ENCODE data around the gene GLT1D1.

The GLT1D1 gene

DNA sequence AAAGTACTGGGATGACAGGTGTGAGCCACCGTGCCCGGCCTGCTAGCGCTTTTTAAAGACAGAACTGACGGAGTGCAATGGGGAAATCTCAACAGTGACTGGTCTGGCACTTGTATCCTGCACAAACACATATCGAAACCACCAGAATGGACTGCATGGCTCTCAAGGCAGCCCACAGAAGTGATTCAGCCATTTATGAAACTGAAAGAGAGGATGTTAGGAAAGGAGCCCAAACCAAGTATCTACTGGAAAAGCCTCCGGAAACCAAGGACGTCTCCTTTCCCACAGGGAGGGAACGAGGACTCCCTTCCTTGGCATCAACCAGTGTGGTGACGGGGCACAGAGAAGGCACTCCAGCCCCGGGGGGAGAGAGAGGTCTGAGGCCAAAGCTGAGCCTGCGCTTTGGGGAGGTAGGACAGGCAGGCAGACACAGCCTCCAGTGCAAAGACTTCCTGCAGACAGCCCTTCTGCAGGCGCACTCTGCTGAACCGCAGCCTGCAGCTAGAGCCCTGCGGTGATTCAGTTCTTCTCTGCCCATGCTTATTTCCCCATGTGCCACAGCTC lies 46.0 kb upstream of the GLT1D1 start:
- TF ChIP-seq SIN3A (IDR thresholded peaks at IDR 0.05; ENCODE audit: borderline replicate concordance, insufficient read depth, low read length) (no peak), TAF1 (IDR thresholded peaks at IDR 0.05; ENCODE audit: borderline replicate concordance, insufficient read depth, low read length) (no peak), POLR2AphosphoS5 (IDR thresholded peaks at IDR 0.05; ENCODE audit: low read depth, low read length) (no peak), FOXP2 (optimal IDR thresholded peaks at IDR 0.05; ENCODE audit: borderline replicate concordance, extremely low read depth, extremely low read length, insufficient read depth) (no peak)
- TF ChIP-seq, protein P1, sequence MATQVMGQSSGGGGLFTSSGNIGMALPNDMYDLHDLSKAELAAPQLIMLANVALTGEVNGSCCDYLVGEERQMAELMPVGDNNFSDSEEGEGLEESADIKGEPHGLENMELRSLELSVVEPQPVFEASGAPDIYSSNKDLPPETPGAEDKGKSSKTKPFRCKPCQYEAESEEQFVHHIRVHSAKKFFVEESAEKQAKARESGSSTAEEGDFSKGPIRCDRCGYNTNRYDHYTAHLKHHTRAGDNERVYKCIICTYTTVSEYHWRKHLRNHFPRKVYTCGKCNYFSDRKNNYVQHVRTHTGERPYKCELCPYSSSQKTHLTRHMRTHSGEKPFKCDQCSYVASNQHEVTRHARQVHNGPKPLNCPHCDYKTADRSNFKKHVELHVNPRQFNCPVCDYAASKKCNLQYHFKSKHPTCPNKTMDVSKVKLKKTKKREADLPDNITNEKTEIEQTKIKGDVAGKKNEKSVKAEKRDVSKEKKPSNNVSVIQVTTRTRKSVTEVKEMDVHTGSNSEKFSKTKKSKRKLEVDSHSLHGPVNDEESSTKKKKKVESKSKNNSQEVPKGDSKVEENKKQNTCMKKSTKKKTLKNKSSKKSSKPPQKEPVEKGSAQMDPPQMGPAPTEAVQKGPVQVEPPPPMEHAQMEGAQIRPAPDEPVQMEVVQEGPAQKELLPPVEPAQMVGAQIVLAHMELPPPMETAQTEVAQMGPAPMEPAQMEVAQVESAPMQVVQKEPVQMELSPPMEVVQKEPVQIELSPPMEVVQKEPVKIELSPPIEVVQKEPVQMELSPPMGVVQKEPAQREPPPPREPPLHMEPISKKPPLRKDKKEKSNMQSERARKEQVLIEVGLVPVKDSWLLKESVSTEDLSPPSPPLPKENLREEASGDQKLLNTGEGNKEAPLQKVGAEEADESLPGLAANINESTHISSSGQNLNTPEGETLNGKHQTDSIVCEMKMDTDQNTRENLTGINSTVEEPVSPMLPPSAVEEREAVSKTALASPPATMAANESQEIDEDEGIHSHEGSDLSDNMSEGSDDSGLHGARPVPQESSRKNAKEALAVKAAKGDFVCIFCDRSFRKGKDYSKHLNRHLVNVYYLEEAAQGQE (IDR thresholded peaks at IDR 0.05; ENCODE audit: insufficient read depth in 1 of 2, low read depth in 2 of 2, low read length in 2 of 2) = no peak

DNA sequence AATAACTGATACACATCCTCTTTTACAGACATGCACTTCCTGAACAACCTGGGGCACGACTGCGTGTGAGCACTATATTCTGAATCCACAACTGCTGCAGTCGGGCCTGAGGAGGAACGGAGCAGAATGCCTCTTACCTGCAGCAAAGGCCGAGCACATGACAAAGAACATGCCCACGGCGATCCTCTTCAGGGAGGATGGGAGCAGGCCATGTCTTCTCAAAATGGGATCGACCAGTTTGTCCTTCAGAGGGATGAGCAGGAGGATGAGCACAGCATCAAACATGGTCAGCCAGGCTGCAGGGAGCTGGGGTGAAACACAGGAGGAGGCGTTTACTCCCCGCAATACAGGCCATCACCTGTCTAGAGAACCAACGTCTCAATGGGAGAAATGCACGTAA lies 44.6 kb upstream of the GLT1D1 start:
- no peak for TF ChIP-seq POLR2AphosphoS5 (IDR thresholded peaks at IDR 0.05; ENCODE audit: low read depth, low read length)
- TF ChIP-seq SIN3A (IDR thresholded peaks at IDR 0.05; ENCODE audit: borderline replicate concordance, insufficient read depth, low read length) = no peak
- no peak for TF ChIP-seq FOXP2 (optimal IDR thresholded peaks at IDR 0.05; ENCODE audit: borderline replicate concordance, extremely low read depth, extremely low read length, insufficient read depth)
- TF ChIP-seq, protein P1 (IDR thresholded peaks at IDR 0.05; ENCODE audit: insufficient read depth in 1 of 2, low read depth in 2 of 2, low read length in 2 of 2) = no peak

GRCh38 chr12:128810182-128811127 lies 42.8 kb upstream of the GLT1D1 start:
- TF ChIP-seq FOXP2 (optimal IDR thresholded peaks at IDR 0.05; ENCODE audit: borderline replicate concordance, extremely low read depth, extremely low read length, insufficient read depth) = no peak

- TF ChIP-seq POLR2AphosphoS5 (IDR thresholded peaks at IDR 0.05; ENCODE audit: low read depth, low read length) = no peak
- TF ChIP-seq, protein P1 (IDR thresholded peaks at IDR 0.05; ENCODE audit: insufficient read depth in 1 of 2, low read depth in 2 of 2, low read length in 2 of 2) = no peak
- TF ChIP-seq FOXP2 (optimal IDR thresholded peaks at IDR 0.05; ENCODE audit: borderline replicate concordance, extremely low read depth, extremely low read length, insufficient read depth) = no peak
- TF ChIP-seq SIN3A (IDR thresholded peaks at IDR 0.05; ENCODE audit: borderline replicate concordance, insufficient read depth, low read length) = no peak
- no peak for TF ChIP-seq TAF1 (IDR thresholded peaks at IDR 0.05; ENCODE audit: borderline replicate concordance, insufficient read depth, low read length)
Observed at GRCh38 chr12:128811806-128812205, 41.5 kb upstream of the GLT1D1 start.

- TF ChIP-seq TAF1 (IDR thresholded peaks at IDR 0.05; ENCODE audit: borderline replicate concordance, insufficient read depth, low read length) (no peak), POLR2AphosphoS5 (IDR thresholded peaks at IDR 0.05; ENCODE audit: low read depth, low read length) (no peak), FOXP2 (optimal IDR thresholded peaks at IDR 0.05; ENCODE audit: borderline replicate concordance, extremely low read depth, extremely low read length, insufficient read depth) (no peak), SIN3A (IDR thresholded peaks at IDR 0.05; ENCODE audit: borderline replicate concordance, insufficient read depth, low read length) (no peak)
- TF ChIP-seq, protein P1 (IDR thresholded peaks at IDR 0.05; ENCODE audit: insufficient read depth in 1 of 2, low read depth in 2 of 2, low read length in 2 of 2) = no peak
Observed at GRCh38 chr12:128813392-128813791, 39.9 kb upstream of the GLT1D1 start.

Measured in PFSK-1 (cell line).